SH-SY5Y (cell line): ENCODE results near the gene CYP1A1.

Experiments
- GATA2 ChIP-seq: IDR thresholded peaks from 2 replicates; pipeline ENCODE4 v1.6.1; 2011; ENCODE audit warnings: mild to moderate bottlenecking, low read depth, low read length
- GATA3 ChIP-seq: IDR thresholded peaks from 2 replicates; pipeline ENCODE4 v1.6.1; 2011; ENCODE audit warnings: low read depth, mild to moderate bottlenecking, low read length, moderate library complexity

DNA sequence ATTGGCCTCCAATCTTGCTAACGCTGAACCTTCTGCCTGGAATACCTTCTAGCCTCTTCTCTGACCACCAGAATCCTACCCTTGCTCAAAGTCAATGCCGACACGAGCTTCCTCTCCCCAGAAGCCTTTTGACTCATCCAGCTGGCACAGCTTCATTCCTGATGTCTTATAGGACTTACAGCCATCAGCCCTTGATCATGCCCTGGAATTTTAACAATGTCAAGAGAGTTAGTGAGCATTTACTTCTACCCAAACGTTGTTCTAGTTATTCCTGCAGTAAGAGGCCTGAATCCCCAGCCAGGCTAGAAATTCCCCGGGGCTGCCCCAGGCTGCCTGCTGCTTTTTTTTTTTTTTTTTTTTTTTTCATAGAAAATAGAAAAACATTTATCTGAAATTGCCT lies 27.2 kb upstream of the CYP1A1 start:
- TF ChIP-seq GATA3 (no peak), GATA2 (no peak)
